HEK293 (cell line): ENCODE measurements around the gene BTBD19.

Experiments used
- FEZF1 ChIP-seq: fragments of 450-650 bp; formaldehyde crosslinking; IDR thresholded peaks from 2 replicates; pipeline ENCODE4 v1.5.1; 2016; ENCODE audit warnings: missing biosample characterization, missing genetic modification characterization
- GLIS1 ChIP-seq: fragments of 450-650 bp; formaldehyde crosslinking; IDR thresholded peaks from 2 replicates; pipeline ENCODE4 v1.5.1; 2016; ENCODE audit warnings: missing biosample characterization, missing genetic modification characterization
- KLF17 ChIP-seq: fragments of 450-650 bp; formaldehyde crosslinking; IDR thresholded peaks from 2 replicates; pipeline ENCODE4 v1.5.1; 2016; ENCODE audit warnings: missing biosample characterization, missing genetic modification characterization
- KLF8 ChIP-seq: fragments of 450-650 bp; formaldehyde crosslinking; IDR thresholded peaks from 2 replicates; pipeline ENCODE4 v1.5.1; 2016; ENCODE audit warnings: missing biosample characterization, missing genetic modification characterization
- MYNN ChIP-seq: fragments of 450-650 bp; formaldehyde crosslinking; IDR thresholded peaks from 2 replicates; pipeline ENCODE4 v1.5.1; 2016; ENCODE audit warnings: missing biosample characterization, missing genetic modification characterization, borderline replicate concordance
- PRDM1 ChIP-seq: fragments of 450-650 bp; formaldehyde crosslinking; IDR thresholded peaks from 2 replicates; pipeline ENCODE4; 2016; ENCODE audit warnings: missing biosample characterization, missing genetic modification characterization
- TCF7L2 ChIP-seq: IDR thresholded peaks from 2 replicates; pipeline ENCODE4 v1.6.1; 2011; ENCODE audit warnings: low read depth, mild to moderate bottlenecking, inconsistent platforms, low read length, moderate library complexity, borderline replicate concordance
- ZFHX2 ChIP-seq: fragments of 450-650 bp; formaldehyde crosslinking; conservative IDR thresholded peaks from 2 replicates; pipeline ENCODE4 v1.5.1; 2016; ENCODE audit warnings: missing biosample characterization, missing genetic modification characterization
- ZFP3 ChIP-seq: fragments of 450-650 bp; formaldehyde crosslinking; IDR thresholded peaks from 2 replicates; pipeline ENCODE4 v1.5.1; 2016; ENCODE audit warnings: low read depth, missing biosample characterization, missing genetic modification characterization
- ZIC2 ChIP-seq: fragments of 450-650 bp; formaldehyde crosslinking; IDR thresholded peaks from 2 replicates; pipeline ENCODE4 v1.5.1; 2016; ENCODE audit warnings: missing biosample characterization, missing genetic modification characterization
- ZNF133 ChIP-seq: fragments of 450-650 bp; formaldehyde crosslinking; IDR thresholded peaks from 2 replicates; pipeline ENCODE4 v1.5.1; 2016; ENCODE audit warnings: missing biosample characterization, missing genetic modification characterization
- ZNF155 ChIP-seq: fragments of 450-650 bp; formaldehyde crosslinking; IDR thresholded peaks from 2 replicates; pipeline ENCODE4 v1.5.1; 2016; ENCODE audit warnings: missing biosample characterization, missing genetic modification characterization
- ZNF16 ChIP-seq: fragments of 450-650 bp; formaldehyde crosslinking; IDR thresholded peaks from 2 replicates; pipeline ENCODE4 v1.5.1; 2016; ENCODE audit warnings: low read depth, missing biosample characterization, missing genetic modification characterization
- ZNF169 ChIP-seq: fragments of 450-650 bp; formaldehyde crosslinking; IDR thresholded peaks from 2 replicates; pipeline ENCODE4 v1.5.1; 2016; ENCODE audit warnings: missing biosample characterization, missing genetic modification characterization
- ZNF280D ChIP-seq: fragments of 450-650 bp; formaldehyde crosslinking; IDR thresholded peaks from 2 replicates; pipeline ENCODE4 v1.5.1; 2016; ENCODE audit warnings: missing biosample characterization, missing genetic modification characterization
- ZNF335 ChIP-seq: fragments of 450-650 bp; formaldehyde crosslinking; conservative IDR thresholded peaks from 2 replicates; pipeline ENCODE4 v1.5.1; 2016; ENCODE audit warnings: missing biosample characterization, missing genetic modification characterization
- ZNF37A ChIP-seq: fragments of 450-650 bp; IDR thresholded peaks from 2 replicates; pipeline ENCODE4 v1.5.1; 2018; ENCODE audit warnings: missing biosample characterization, missing genetic modification characterization
- ZNF398 ChIP-seq: fragments of 450-650 bp; formaldehyde crosslinking; IDR thresholded peaks from 2 replicates; pipeline ENCODE4 v1.5.1; 2017; ENCODE audit warnings: missing biosample characterization, missing genetic modification characterization
- ZNF404 ChIP-seq: fragments of 450-650 bp; formaldehyde crosslinking; IDR thresholded peaks from 2 replicates; pipeline ENCODE4 v1.5.1; 2017; ENCODE audit warnings: missing biosample characterization, missing genetic modification characterization
- ZNF513 ChIP-seq: fragments of 450-650 bp; IDR thresholded peaks from 2 replicates; pipeline ENCODE4 v1.5.1; 2018; ENCODE audit warnings: missing biosample characterization, missing genetic modification characterization
- ZNF521 ChIP-seq: fragments of 450-650 bp; formaldehyde crosslinking; IDR thresholded peaks from 2 replicates; pipeline ENCODE4 v1.5.1; 2017; ENCODE audit warnings: missing biosample characterization, mild to moderate bottlenecking, missing genetic modification characterization
- ZNF544 ChIP-seq: fragments of 450-650 bp; formaldehyde crosslinking; IDR thresholded peaks from 2 replicates; pipeline ENCODE4 v1.5.0; 2017; ENCODE audit warnings: missing biosample characterization, missing genetic modification characterization
- ZNF548 ChIP-seq: fragments of 450-650 bp; formaldehyde crosslinking; IDR thresholded peaks from 2 replicates; pipeline ENCODE4 v1.5.1; 2016; ENCODE audit warnings: missing biosample characterization, missing genetic modification characterization
- ZNF558 ChIP-seq: fragments of 450-650 bp; formaldehyde crosslinking; IDR thresholded peaks from 2 replicates; pipeline ENCODE4 v1.5.1; 2016; ENCODE audit warnings: missing biosample characterization, missing genetic modification characterization
- ZNF580 ChIP-seq: fragments of 450-650 bp; formaldehyde crosslinking; IDR thresholded peaks from 2 replicates; pipeline ENCODE4 v1.5.1; 2016; ENCODE audit warnings: missing biosample characterization, missing genetic modification characterization
- ZNF585B ChIP-seq: fragments of 450-650 bp; formaldehyde crosslinking; IDR thresholded peaks from 2 replicates; pipeline ENCODE4 v1.5.1; 2016; ENCODE audit warnings: missing biosample characterization, missing genetic modification characterization
- ZNF677 ChIP-seq: fragments of 450-650 bp; IDR thresholded peaks from 2 replicates; pipeline ENCODE4 v1.5.0; 2018; ENCODE audit warnings: missing biosample characterization, mild to moderate bottlenecking, missing genetic modification characterization, moderate library complexity
- ZNF707 ChIP-seq: fragments of 450-650 bp; formaldehyde crosslinking; IDR thresholded peaks from 2 replicates; pipeline ENCODE4 v1.5.1; 2016; ENCODE audit warnings: missing biosample characterization, missing genetic modification characterization
- ZNF76 ChIP-seq: fragments of 450-650 bp; formaldehyde crosslinking; IDR thresholded peaks from 2 replicates; pipeline ENCODE4; 2016; ENCODE audit warnings: low read depth, missing biosample characterization, missing genetic modification characterization, borderline replicate concordance
- ZNF777 ChIP-seq: fragments of 450-650 bp; formaldehyde crosslinking; IDR thresholded peaks from 2 replicates; pipeline ENCODE4 v1.5.1; 2017; ENCODE audit warnings: missing biosample characterization, missing genetic modification characterization, borderline replicate concordance
- ZNF791 ChIP-seq: fragments of 450-650 bp; formaldehyde crosslinking; IDR thresholded peaks from 2 replicates; pipeline ENCODE4 v1.5.1; 2016; ENCODE audit warnings: missing biosample characterization, missing genetic modification characterization
- ZSCAN4 ChIP-seq: fragments of 450-650 bp; formaldehyde crosslinking; IDR thresholded peaks from 2 replicates; pipeline ENCODE4 v1.5.1; 2017; ENCODE audit warnings: missing biosample characterization, missing genetic modification characterization

BTBD19 gene

GRCh38 chr1:44799770-44800584 is 8.3 kb upstream of the BTBD19 start, which contains the start of gene PLK3 (continued):
- TF ChIP-seq ZNF398 (tag by site-specific recombination) (no peak), TCF7L2 (no peak), ZNF169 (tag by site-specific recombination) (no peak), ZNF544 (no peak), ZNF513 (tag by site-specific recombination) (no peak), ZNF677 (tag by site-specific recombination) (peak; percentile 55; the same call in 1 of the 2 replicates), FEZF1 (no peak; the same call in 1 of the 2 replicates), ZNF155 (tag by site-specific recombination) (no peak), ZFHX2 (tag by site-specific recombination) (peak; percentile 78), ZNF37A (no peak), ZNF404 (tag by site-specific recombination) (no peak), ZNF133 (no peak), GLIS1 (tag by site-specific recombination) (peak; percentile 80), ZNF335 (tag by site-specific recombination) (peak; percentile 62), ZFP3 (tag by site-specific recombination) (0 out of 2 replicates have a peak, but pooled peaks have one; percentile 5), ZNF521 (tag by site-specific recombination) (no peak), ZNF16 (tag by site-specific recombination) (no peak), ZNF791 (no peak), ZNF707 (no peak), ZNF580 (tag by site-specific recombination) (peak; percentile 81), ZNF585B (no peak), ZNF558 (tag by site-specific recombination) (no peak), PRDM1 (tag by site-specific recombination) (no peak), KLF8 (tag by site-specific recombination) (peak; percentile 98), ZNF777 (tag by site-specific recombination) (no peak), ZNF76 (peak; percentile 80; the same call in 1 of the 2 replicates), ZIC2 (tag by site-specific recombination) (peak; percentile 80), MYNN (no peak), KLF17 (peak; percentile 96), ZNF548 (tag by site-specific recombination) (no peak), ZSCAN4 (tag by site-specific recombination) (peak; percentile 28; the same call in 1 of the 2 replicates), ZNF280D (tag by site-specific recombination) (no peak; the same call in 1 of the 2 replicates)
